Measurements from ENCODE around the gene TP53I3. TPM values are rescaled to one million over a fixed set of nuclear protein-coding genes. Genes with fewer than 3 reads are reported as not detected.

Gene TP53I3
- total and polyA plus RNA-seq, 3 donors from 2014 or later = 31.3 to 70.4 (median 36.5) TPM

- Histone ChIP-seq H3K36me3 (ENCODE audit: low read depth, missing control alignments) (no peaks in the 10 kb centered on the region), H3K4me3 (no peak overlapping the region), H3K27me3 (no peaks in the 10 kb centered on the region), H3K27ac (no peak overlapping the region), H3K9me3 (no peaks in the 10 kb centered on the region), H3K4me1 (peaks cover 15% of the 10 kb centered on the region)
- DNase-seq = no peak
- intact Hi-C loops (cut with DNase I; ENCODE audit: low total_unique reads) = no loop called here
- WGBS, 2 donors = 61 to 79% methylated on average over 2 of the region's 2 CpGs
- no peak for TF ChIP-seq POLR2A (IDR thresholded peaks at IDR 0.05)
- no peak for TF ChIP-seq CTCF (IDR thresholded peaks at IDR 0.05)
Observed at GRCh38 chr2:24080701-24081100, 3.9 kb downstream of the TP53I3 start.

GRCh38 chr2:24077879-24078278, 6.8 kb downstream of the TP53I3 start:
- no peaks in the 10 kb centered on the region for H3K36me3 ChIP-seq (ENCODE audit: low read depth, missing control alignments)
- TF ChIP-seq POLR2A (IDR thresholded peaks at IDR 0.05) (no peak), CTCF (IDR thresholded peaks at IDR 0.05) (no peak)

GRCh38 chr2:24077535-24077877, 7.1 kb downstream of the TP53I3 start:
- 1 to 2% methylated on average over 9 of the region's 9 CpGs for WGBS, 2 donors
- Histone ChIP-seq H3K9me3 (no peaks in the 10 kb centered on the region), H3K36me3 (ENCODE audit: low read depth, missing control alignments) (no peaks in the 10 kb centered on the region), H3K27me3 (no peaks in the 10 kb centered on the region), H3K4me1 (peaks cover 11% of the 10 kb centered on the region), H3K4me3 (peak overlapping the region; percentile 77 to 78), H3K27ac (peak overlapping the region; percentile 92 to 94)
- no peak for TF ChIP-seq POLR2A (IDR thresholded peaks at IDR 0.05)
- TF ChIP-seq CTCF (IDR thresholded peaks at IDR 0.05) = no peak
- DNase-seq = no peak
- intact Hi-C loops (cut with DNase I; ENCODE audit: low total_unique reads) = loop anchor here (5.0 kb wide), 1 partner anchor 150 kb away; the partner anchor contains the start of gene ATAD2B

More at GRCh38 chr2:24077879-24078278, 6.8 kb downstream of the TP53I3 start:
- Histone ChIP-seq H3K4me1 (peaks cover 11% of the 10 kb centered on the region), H3K4me3 (peak overlapping the region in 1 of 2 donors; percentile 78), H3K27me3 (no peaks in the 10 kb centered on the region), H3K9me3 (no peaks in the 10 kb centered on the region), H3K27ac (peak overlapping the region in 1 of 2 donors; percentile 92)
- intact Hi-C loops (cut with DNase I; ENCODE audit: low total_unique reads) = loop anchor here (5.0 kb wide), 1 partner anchor 151 kb away; the partner anchor contains the start of gene ATAD2B
- no peak for DNase-seq
- 41 to 50% methylated on average over 2 of the region's 2 CpGs for WGBS, 2 donors

GRCh38 chr2:24076849-24077534, 7.6 kb downstream of the TP53I3 start:
- TF ChIP-seq CTCF (IDR thresholded peaks at IDR 0.05) (no peak), POLR2A (IDR thresholded peaks at IDR 0.05) (no peak)
- 1% methylated on average over 29 to 41 of the region's 41 CpGs for WGBS, 2 donors
- Histone ChIP-seq H3K27me3 (no peaks in the 10 kb centered on the region), H3K36me3 (ENCODE audit: low read depth, missing control alignments) (no peaks in the 10 kb centered on the region), H3K9me3 (no peaks in the 10 kb centered on the region), H3K4me1 (peaks cover 11% of the 10 kb centered on the region), H3K4me3 (peak overlapping the region; percentile 77 to 78), H3K27ac (peak overlapping the region; percentile 92 to 94)
- no peak for DNase-seq
- intact Hi-C loops (cut with DNase I; ENCODE audit: low total_unique reads) = loop anchor here (5.0 kb wide), 1 partner anchor 150 kb away; the partner anchor contains the start of gene ATAD2B

Measured in testis (tissue), 3 donors.